ENCODE results near the gene RBBP6.

The RBBP6 gene

GRCh38 chr16:24543949-24544348 is 4.6 kb downstream of the RBBP6 start:
- no peak for DNase-seq (ENCODE audit: low read depth)
- H3K4me3 ChIP-seq (ENCODE audit: low read length), result no peak overlapping the region
- TF ChIP-seq, protein P1, sequence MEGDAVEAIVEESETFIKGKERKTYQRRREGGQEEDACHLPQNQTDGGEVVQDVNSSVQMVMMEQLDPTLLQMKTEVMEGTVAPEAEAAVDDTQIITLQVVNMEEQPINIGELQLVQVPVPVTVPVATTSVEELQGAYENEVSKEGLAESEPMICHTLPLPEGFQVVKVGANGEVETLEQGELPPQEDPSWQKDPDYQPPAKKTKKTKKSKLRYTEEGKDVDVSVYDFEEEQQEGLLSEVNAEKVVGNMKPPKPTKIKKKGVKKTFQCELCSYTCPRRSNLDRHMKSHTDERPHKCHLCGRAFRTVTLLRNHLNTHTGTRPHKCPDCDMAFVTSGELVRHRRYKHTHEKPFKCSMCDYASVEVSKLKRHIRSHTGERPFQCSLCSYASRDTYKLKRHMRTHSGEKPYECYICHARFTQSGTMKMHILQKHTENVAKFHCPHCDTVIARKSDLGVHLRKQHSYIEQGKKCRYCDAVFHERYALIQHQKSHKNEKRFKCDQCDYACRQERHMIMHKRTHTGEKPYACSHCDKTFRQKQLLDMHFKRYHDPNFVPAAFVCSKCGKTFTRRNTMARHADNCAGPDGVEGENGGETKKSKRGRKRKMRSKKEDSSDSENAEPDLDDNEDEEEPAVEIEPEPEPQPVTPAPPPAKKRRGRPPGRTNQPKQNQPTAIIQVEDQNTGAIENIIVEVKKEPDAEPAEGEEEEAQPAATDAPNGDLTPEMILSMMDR (conservative IDR thresholded peaks at IDR 0.05; ENCODE audit: low read depth, low read length), result no peak

DNA sequence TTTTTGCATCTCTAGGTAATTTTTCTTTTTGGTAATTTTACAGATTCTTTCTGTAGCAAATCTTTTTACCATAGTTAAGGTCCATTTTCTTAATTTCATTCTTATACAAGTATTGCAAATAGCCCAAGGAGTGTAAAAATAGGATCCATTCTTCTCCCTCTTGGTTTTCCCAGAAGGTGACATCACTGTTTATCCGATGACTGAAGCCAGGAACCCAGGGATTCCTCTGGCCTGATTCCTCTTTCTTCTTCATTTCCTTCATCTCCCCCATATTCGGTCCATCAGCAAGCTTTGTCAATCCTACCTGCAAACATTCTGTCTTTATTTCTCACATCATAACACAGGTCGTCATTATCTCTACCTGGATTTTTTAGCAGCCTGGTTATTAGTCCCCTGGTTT is 5.3 kb downstream of the RBBP6 start:
- no peak for DNase-seq (ENCODE audit: low read depth)
- TF ChIP-seq, protein P1 (conservative IDR thresholded peaks at IDR 0.05; ENCODE audit: low read depth, low read length), result no peak
- H3K4me3 ChIP-seq (ENCODE audit: low read length), result no peak overlapping the region

DNA sequence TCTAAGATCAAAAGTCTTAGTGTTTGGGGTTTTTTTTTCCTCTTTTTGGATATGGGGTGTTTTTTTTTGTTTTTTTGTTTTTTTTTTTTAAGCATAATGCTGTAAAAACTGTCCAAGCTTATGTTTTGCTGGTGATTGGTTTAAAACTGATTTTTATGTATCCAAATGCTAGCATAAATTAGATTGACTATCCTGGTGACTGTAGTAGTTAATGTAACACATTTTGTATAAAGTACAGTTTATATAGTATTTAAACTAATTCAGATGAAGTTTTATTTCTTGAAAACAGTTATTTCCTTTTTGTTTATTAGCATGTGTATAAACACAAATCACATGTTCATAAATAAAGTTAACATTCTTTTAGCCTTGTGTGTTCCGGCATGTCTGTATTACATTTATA is 10.9 kb downstream of the RBBP6 start:
- no peak for DNase-seq (ENCODE audit: low read depth)
- TF ChIP-seq, protein P1 (conservative IDR thresholded peaks at IDR 0.05; ENCODE audit: low read depth, low read length), result no peak
- no peak overlapping the region for H3K4me3 ChIP-seq (ENCODE audit: low read length)

DNA sequence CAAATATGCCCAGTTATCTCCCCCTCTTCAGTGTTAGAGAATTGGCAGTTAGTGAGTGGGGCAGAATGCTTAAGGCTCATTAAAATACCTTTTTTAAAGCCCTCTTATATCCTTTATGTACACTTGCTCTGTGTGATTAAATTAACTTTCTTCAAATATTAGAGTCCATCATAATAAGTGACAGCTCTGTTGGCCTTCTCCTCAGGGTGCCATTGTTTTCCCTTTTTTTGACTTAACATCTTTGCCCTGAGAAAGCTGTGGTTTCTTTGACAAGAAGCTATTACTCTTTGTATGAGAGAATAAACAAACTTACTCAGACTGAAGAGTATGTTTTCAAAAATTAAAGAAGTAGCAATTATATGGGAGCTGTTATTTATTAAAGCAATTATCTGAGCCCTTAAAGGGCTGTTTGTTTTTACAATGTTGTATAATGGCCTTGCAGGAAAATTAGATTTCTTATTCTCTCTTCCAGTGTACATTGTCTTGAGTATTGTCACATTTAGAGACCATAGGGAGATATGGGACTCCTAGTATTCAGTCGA is 13.4 kb downstream of the RBBP6 start:
- TF ChIP-seq, protein P1 (conservative IDR thresholded peaks at IDR 0.05; ENCODE audit: low read depth, low read length), result no peak
- no peak overlapping the region for H3K4me3 ChIP-seq (ENCODE audit: low read length)
- no peak for DNase-seq (ENCODE audit: low read depth)

DNA sequence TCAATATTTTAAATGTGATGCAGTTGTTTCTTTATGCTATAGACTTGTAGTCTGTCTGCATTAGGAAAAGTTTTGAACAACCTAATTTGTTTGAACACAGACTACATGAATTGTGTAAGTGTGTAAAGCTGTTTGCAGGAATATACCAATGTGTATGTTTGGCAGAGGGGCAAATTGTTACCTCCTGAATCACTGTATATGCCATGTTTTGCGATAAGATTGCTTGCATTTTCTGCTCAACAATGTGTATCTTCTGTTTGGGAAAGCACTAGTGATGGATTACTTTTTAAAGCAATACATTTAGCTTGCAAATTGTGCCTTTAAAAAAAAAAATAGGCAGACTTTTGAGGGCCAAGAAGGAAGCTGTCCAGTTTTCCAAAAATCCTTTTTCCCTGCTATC is 14.6 kb downstream of the RBBP6 start:
- H3K4me3 ChIP-seq (ENCODE audit: low read length), result no peak overlapping the region
- TF ChIP-seq, protein P1 (conservative IDR thresholded peaks at IDR 0.05; ENCODE audit: low read depth, low read length), result no peak
- DNase-seq (ENCODE audit: low read depth), result no peak

DNA sequence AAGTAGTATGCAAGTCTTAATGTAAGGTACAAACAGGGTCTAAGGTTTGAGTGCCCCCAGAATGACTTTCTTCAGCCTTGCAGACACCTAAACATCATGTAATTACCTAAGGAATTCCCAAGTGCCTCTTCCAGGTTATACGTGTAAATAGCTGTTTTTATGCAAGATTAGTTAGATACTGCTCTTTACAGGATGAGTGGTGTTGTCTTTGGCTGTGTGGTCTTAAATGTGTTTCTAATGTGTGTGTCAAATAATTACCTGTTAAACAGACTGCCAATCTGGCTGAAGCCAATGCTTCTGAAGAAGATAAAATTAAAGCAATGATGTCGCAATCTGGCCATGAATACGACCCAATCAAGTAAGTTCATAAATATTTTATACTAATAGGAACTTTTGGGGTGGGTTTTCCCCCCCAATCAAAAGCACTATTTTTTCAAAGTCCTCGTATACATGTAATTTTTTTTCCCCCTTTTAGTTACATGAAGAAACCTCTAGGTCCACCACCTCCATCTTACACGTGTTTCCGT is 16.0 kb downstream of the RBBP6 start:
- DNase-seq (ENCODE audit: low read depth), result no peak
- TF ChIP-seq, protein P1 (conservative IDR thresholded peaks at IDR 0.05; ENCODE audit: low read depth, low read length), result no peak

DNA sequence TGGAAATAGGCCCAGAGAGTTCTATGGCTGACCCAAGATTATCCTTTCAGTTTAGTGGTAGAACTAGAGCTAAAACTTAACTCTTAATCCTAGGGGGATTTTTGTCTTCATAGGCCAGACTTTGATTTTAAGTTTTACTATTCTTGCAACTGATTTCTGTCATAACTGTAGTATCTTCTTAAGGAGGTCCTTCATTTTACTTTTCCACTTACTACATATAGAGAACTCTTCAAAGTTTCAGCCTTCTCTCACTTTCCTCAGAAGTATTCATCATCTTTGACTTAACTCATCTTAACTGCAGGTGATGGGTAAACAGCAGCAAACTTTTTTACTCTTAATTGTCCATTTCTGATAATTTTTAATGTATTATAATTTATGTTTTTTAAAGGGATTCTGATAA is 23.4 kb downstream of the RBBP6 start:
- H3K4me3 ChIP-seq (ENCODE audit: low read length), result no peak overlapping the region
- TF ChIP-seq, protein P1 (conservative IDR thresholded peaks at IDR 0.05; ENCODE audit: low read depth, low read length), result no peak
- DNase-seq (ENCODE audit: low read depth), result no peak

More for the DNA sequence above, 16.0 kb downstream of the RBBP6 start:
- no peak overlapping the region for H3K4me3 ChIP-seq (ENCODE audit: low read length)

All from retinal pigment epithelial cell (primary cell).